Thyroid gland (tissue), 4 donors: ENCODE results near the gene MSH6.

Experiments
- CTCF ChIP-seq, 6 experiments: fragments of 200-600 bp in 3 of 6; fragments of 450-650 bp in 3 of 6; sonication (generic) in 3 of 6; IDR thresholded peaks; one replicate each; pipeline ENCODE4 v1.5.1; 2016 to 2019; ENCODE audit warnings: antibody characterized with exemption in 6 of 6, mild to moderate bottlenecking in 2 of 6, inconsistent platforms in 1 of 6, moderate library complexity in 1 of 6
- POLR2A ChIP-seq, 2 donors: fragments of 450-650 bp; IDR thresholded peaks; one replicate each; pipeline ENCODE4 v1.6.1; 2017; ENCODE audit warnings: antibody characterized with exemption in 2 of 2, mild to moderate bottlenecking in 2 of 2, moderate library complexity in 1 of 2

- TF ChIP-seq CTCF (IDR thresholded peaks at IDR 0.05) = no peak
- no peak for TF ChIP-seq POLR2A (IDR thresholded peaks at IDR 0.05)
Measured at GRCh38 chr2:47822518-47822917, 39.6 kb downstream of the MSH6 start.
